Erythroblast (primary cell): ENCODE measurements around the gene SNAI1.

Experiments used
- GATA1 ChIP-seq: IDR thresholded peaks from 2 replicates; pipeline ENCODE4 v1.6.1; 2011; ENCODE audit warnings: low read depth, mild to moderate bottlenecking, control low read depth, low read length, moderate library complexity
- POLR2A ChIP-seq: IDR thresholded peaks from 2 replicates; pipeline ENCODE4 v1.6.1; 2011; ENCODE audit warnings: mild to moderate bottlenecking, low read length

DNA sequence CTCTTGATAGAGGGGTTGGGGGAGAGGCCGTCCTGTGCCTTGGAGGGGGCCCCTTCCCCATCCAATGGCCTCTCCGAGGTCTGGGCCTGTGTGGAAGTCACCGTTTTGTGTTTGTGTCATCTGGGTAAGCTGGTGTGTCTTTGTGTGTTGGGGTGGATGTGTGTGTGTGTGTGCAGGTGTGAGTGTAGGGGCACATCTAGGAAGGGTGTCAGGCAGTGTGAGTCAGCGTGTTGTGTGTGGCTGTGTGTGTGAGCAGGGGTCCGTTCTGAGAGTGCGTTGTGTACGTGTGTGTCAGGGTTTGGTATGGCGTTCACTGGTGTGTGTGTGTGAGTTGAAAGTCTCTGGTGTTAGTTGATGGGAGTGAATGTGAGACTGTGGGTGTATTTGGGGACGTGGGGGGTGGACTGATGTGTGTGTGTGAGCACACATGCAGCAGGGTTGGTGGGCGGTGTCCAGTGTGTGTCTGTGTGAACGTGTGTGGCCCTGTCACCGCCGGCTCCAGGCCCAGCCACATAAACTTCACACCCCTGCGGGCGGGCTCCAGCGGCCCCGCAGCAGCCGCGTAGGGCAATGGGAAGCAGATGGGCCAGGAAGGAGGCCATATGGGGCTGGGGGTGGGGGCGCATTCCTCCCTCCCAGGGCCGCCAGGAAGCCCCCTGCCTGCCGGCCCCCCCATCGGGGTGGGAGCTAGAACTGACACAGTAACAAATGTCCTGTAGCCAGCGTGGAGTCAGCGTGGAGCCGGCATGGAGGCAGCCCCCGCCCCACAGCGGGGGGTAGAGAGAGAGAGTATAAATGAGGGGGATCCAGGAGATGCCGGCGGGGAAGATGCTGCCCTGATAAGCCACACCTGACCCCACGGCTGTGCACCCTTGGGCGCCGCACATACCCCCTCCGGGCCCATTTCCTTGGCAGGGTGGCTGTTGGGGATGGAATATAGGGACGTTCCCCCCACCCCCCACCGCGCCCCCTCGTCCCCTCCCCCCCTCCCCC, 32.1 kb downstream of the SNAI1 start:
- TF ChIP-seq POLR2A (no peak), GATA1 (no peak)
